Transverse colon (tissue), 4 donors: Measurements from ENCODE around the gene LSM10. TPM values are rescaled to one million over a fixed set of nuclear protein-coding genes. Genes with fewer than 3 reads are reported as not detected.

Source experiments
- DNase-seq: peaks from one replicate; pipeline ENCODE4 v3.0.0-alpha.2; 2019
- H3K27ac ChIP-seq, 4 donors: fragments of 200-600 bp; sonication (generic); 2 replicates each; pipeline ENCODE4 v1.5.1; 2016 to 2018; ENCODE audit warnings: inconsistent platforms in 4 of 4
- H3K27me3 ChIP-seq: fragments of 200-600 bp; sonication (generic); 2 replicates; pipeline ENCODE4 v1.5.1; 2017; ENCODE audit warnings: inconsistent platforms
- H3K36me3 ChIP-seq, 4 donors: fragments of 200-600 bp; sonication (generic); 2 replicates each; pipeline ENCODE4 v1.5.1; 2017 to 2019; ENCODE audit warnings: inconsistent platforms in 4 of 4
- H3K4me1 ChIP-seq, 4 donors: fragments of 200-600 bp; sonication (generic); 2 replicates each; pipeline ENCODE4 v1.5.1; 2017 to 2020; ENCODE audit warnings: inconsistent platforms in 4 of 4
- H3K4me3 ChIP-seq, 4 donors: fragments of 200-600 bp; sonication (generic); 1 replicate in 1 of 4; 2 replicates in 3 of 4; pipeline versions ENCODE4 v1.5.1 to v1.6.1; 2017 to 2019; ENCODE audit warnings: inconsistent platforms in 4 of 4
- H3K9me3 ChIP-seq, 2 donors: fragments of 200-600 bp; sonication (generic); 2 replicates each; pipeline ENCODE4 v1.5.1; 2017 to 2019; ENCODE audit warnings: inconsistent platforms in 2 of 2
- CTCF ChIP-seq, 5 experiments: fragments of 200-600 bp in 3 of 5; fragments of 450-650 bp in 2 of 5; sonication (generic) in 3 of 5; IDR thresholded peaks; 1 replicate in 2 of 5; 2 replicates in 3 of 5; pipeline ENCODE4 v1.5.1; 2016 to 2017; ENCODE audit warnings: antibody characterized with exemption in 5 of 5, inconsistent platforms in 3 of 5, mild to moderate bottlenecking in 2 of 5, moderate library complexity in 1 of 5
- EP300 ChIP-seq: sonication (generic); formaldehyde crosslinking; IDR thresholded peaks from one replicate; pipeline ENCODE4 v1.6.1; 2017; ENCODE audit warnings: antibody characterized with exemption, low read depth
- POLR2A ChIP-seq: fragments of 450-650 bp; IDR thresholded peaks from one replicate; pipeline ENCODE4 v1.6.1; 2016; ENCODE audit warnings: antibody characterized with exemption, mild to moderate bottlenecking, moderate library complexity
- POLR2AphosphoS5 ChIP-seq, 3 donors: sonication (generic); formaldehyde crosslinking; IDR thresholded peaks; one replicate each; pipeline ENCODE4 v1.6.1; 2016; ENCODE audit warnings: antibody characterized with exemption in 3 of 3
- WGBS, 2 donors: methylation state at CpG; one replicate each; pipeline ENCODE4 v1.1.5; 2018; ENCODE audit warnings: low coverage in 1 of 2; 5-methylcytosine and 5-hydroxymethylcytosine counted together
- in situ Hi-C, 4 donors: fragments of 200-750 bp; cut with MboI; loops; one replicate each; pipeline versions ENCODE4 v1.15.0 to v1.15.1; 2017; ENCODE audit warnings: low sequenced_read_pairs in 3 of 4, low pct_ligation_motif_present in 1 of 4, low pct_unique_long_range_greater_than_20kb in 1 of 4
- intact Hi-C: fragments of 100-400 bp; cut with DNase I; formaldehyde crosslinking; loops from one replicate; pipeline ENCODE4 v1.15.1; 2023; ENCODE audit warnings: low total_unique reads
- total RNA-seq, 4 donors: library from RNA; depleted of rRNA; stranded (reverse); fragments of >200 nt; gene quantifications; one replicate each; pipeline ENCODE4 v1.1.0, GENCODE V29; 2016

LSM10 gene
- total RNA-seq, 4 donors from 2014 or later: 25.4 to 59.8 (median 32.9) TPM; not detected in 1

DNA sequence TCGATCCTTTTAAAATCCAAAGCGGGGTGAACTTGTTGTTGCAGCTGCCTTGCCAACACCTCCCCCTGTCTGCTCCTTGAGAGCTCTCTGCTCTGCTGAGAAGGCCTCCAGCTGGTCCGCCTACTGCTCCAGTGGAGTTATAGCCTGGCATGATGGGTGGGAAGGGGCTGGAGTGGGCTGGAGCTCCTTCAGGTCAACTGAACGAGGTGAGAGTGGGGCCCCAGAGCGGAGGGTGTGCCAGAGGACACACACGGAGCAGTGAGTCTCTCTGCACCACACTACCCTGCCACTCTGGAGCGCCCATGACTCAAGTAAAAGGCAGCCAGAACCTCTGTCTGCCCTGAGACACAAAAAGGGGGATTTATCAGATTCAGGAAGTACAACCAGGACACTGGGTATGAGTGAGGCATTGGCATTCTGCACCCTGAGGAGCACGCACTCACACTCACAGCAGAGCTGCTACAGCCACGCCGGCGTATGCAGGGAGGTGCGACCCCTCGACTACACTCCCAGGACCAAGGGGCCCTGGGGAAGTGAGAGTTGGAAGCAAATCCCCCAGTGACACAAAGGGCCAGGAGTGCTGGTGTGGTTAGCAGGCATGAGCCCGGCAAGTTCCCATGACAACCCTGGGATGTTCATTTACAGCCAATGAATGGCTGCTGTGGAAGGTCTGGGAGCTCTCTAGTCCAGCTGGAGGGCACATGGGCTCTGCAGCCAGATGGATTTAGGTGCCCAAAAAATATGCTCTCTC, 46.3 kb downstream of the LSM10 start:
- 60 to 77% methylated on average over 1 to 14 of the region's 14 CpGs for WGBS, 2 donors
- Histone ChIP-seq H3K4me1 (peaks cover 4 to 31% (median 28%) of the 10 kb centered on the region in 4 donors), H3K27ac (peak overlapping the region; percentile 57 to 75 (median 64)), H3K4me3 (no peak overlapping the region), H3K36me3 (peaks cover 0 to 34% (median 11%) of the 10 kb centered on the region in 4 donors), H3K27me3 (no peaks in the 10 kb centered on the region), H3K9me3 (no peaks in the 10 kb centered on the region)
- TF ChIP-seq EP300 (no peak), POLR2A (no peak), CTCF (IDR thresholded peaks at IDR 0.05) (no peak), POLR2AphosphoS5 (IDR thresholded peaks at IDR 0.05) (no peak)
- no peak for DNase-seq
- intact Hi-C loops: no loop called here
- in situ Hi-C loops: no loop called here

DNA sequence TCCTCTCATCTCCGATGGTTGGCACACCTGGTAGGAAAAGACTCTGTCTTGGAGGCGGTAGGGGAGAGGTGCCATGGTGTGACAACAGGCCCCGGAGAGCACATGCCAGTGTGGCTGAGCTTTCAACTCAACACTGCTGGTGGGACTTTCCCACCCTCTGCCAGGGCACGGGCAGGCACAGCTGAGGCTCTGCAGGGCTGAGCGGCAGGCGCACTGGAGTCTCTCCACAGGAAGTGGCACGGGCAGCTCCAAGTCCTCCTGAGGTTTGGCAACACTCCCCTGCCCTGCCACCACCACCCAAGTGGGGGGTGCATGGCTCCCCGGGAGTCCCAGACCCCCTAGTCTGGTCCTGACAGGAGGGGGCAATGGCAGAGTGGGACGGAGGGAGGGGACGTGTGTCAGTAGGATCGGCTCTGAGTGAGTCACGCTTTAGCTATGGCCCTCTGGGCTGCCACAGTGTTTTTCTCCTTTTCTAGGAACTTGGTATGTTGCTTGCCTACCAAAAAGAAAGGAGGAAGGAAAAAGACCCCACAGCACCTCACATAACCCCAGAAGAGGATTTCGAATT, 47.0 kb downstream of the LSM10 start:
- peaks cover 4 to 31% (median 28%) of the 10 kb centered on the region in 4 donors for H3K4me1 ChIP-seq
- no peaks in the 10 kb centered on the region for H3K9me3 ChIP-seq
- TF ChIP-seq EP300: no peak
- no peak for TF ChIP-seq POLR2A
- no peak for TF ChIP-seq POLR2AphosphoS5 (IDR thresholded peaks at IDR 0.05)
- no peak for TF ChIP-seq CTCF (IDR thresholded peaks at IDR 0.05)
- DNase-seq: no peak
- H3K4me3 ChIP-seq: no peak overlapping the region
- intact Hi-C loops: no loop called here
- H3K27me3 ChIP-seq: no peaks in the 10 kb centered on the region
- 72% methylated on average over 13 of the region's 13 CpGs; no CpG with 5 or more reads in 1 of the 2 donors for WGBS, 2 donors
- H3K27ac ChIP-seq: peak overlapping the region; percentile 57 to 75 (median 64)
- peaks cover 0 to 35% (median 12%) of the 10 kb centered on the region in 4 donors for H3K36me3 ChIP-seq
- in situ Hi-C loops: no loop called here

- H3K4me1 ChIP-seq: peaks cover 4 to 31% (median 28%) of the 10 kb centered on the region in 4 donors
- H3K9me3 ChIP-seq: no peaks in the 10 kb centered on the region
- in situ Hi-C loops (no loop called here), intact Hi-C loops (no loop called here)
- WGBS, 2 donors: 86% methylated on average over 16 of the region's 16 CpGs; no CpG with 5 or more reads in 1 of the 2 donors
- no peak for TF ChIP-seq CTCF (IDR thresholded peaks at IDR 0.05)
- no peak for TF ChIP-seq POLR2AphosphoS5 (IDR thresholded peaks at IDR 0.05)
- TF ChIP-seq EP300: no peak
- no peak for TF ChIP-seq POLR2A
- no peaks in the 10 kb centered on the region for H3K27me3 ChIP-seq
- no peak overlapping the region for H3K4me3 ChIP-seq
- no peak for DNase-seq
- H3K36me3 ChIP-seq: peaks cover 0 to 39% (median 11%) of the 10 kb centered on the region in 4 donors
- H3K27ac ChIP-seq: peak overlapping the region; percentile 57 to 75 (median 64)
These were observed 47.9 kb downstream of the LSM10 start for GRCh38 chr1:36349839-36350238.

DNA sequence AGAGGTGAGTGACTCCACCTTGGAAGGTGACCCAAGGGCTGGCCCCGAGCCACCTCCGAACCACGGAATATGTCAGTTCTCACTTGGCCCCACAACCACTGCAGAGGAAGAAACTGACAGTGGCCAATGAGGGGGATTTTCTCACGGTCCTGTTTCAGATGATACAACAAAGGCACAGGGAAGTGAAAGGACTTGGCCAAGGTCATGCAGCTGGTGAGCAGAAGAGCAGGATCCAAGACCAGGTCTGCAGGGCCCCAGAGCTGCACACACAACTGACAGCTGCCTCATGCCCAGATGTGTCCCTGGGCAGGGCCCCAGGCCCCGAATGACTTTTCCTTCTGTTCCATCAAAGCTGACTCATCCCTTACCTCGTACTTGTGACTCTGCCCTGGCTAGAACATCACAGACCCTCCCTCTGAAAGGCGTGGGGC, 48.5 kb downstream of the LSM10 start:
- H3K9me3 ChIP-seq: no peaks in the 10 kb centered on the region
- H3K4me1 ChIP-seq: peaks cover 4 to 31% (median 28%) of the 10 kb centered on the region in 4 donors
- TF ChIP-seq POLR2AphosphoS5 (IDR thresholded peaks at IDR 0.05) (no peak), CTCF (IDR thresholded peaks at IDR 0.05) (no peak), EP300 (no peak), POLR2A (no peak)
- in situ Hi-C loops (no loop called here), intact Hi-C loops (no loop called here)
- H3K4me3 ChIP-seq: no peak overlapping the region
- no peaks in the 10 kb centered on the region for H3K27me3 ChIP-seq
- peak overlapping the region; percentile 57 to 75 (median 64) for H3K27ac ChIP-seq
- peaks cover 0 to 33% (median 11%) of the 10 kb centered on the region in 4 donors for H3K36me3 ChIP-seq
- no peak for DNase-seq
- 57 to 100% methylated on average over 1 to 7 of the region's 7 CpGs for WGBS, 2 donors
